CD4-positive, alpha-beta T cell treated with Interleukin-6 at 100 ng/mL for 8 hours (primary cell): ENCODE results near the gene ATXN7L1.
"Not testable (repeated sequence)": the region's sequence is repeated elsewhere in the genome, so short reads cannot be mapped to it uniquely, and the experiment has no call there.

Experiments used
- DNase-seq: peaks from one replicate; pipeline ENCODE4 v3.0.0-alpha.2; 2020; ENCODE audit warnings: mixed read lengths, low spot score

ATXN7L1 gene

GRCh38 chr7:105744258-105744657 lies 132.1 kb downstream of the ATXN7L1 start:
- no peak for DNase-seq

GRCh38 chr7:105743351-105744090 lies 132.9 kb downstream of the ATXN7L1 start:
- DNase-seq = no peak

- DNase-seq = no peak
Observed at GRCh38 chr7:105742787-105743186, 133.6 kb downstream of the ATXN7L1 start.

DNA sequence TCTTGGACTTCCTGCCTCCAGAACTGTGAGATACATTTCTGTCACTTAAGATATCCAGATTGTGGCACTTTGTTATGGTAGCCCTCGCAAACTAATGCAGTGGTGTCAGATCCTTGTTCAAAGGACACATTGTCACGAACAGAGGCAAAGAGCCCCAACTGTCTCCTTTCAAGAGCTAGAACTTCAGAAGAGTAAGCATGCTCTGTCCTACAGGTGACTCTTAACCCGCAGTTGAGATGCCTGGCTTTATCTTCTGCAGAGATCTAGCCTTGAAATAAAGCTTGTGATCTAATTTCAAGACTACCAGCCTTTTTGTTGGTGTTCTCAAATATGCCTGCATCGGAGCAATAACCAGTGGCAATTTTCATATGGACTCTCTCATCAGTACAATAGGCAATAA lies 134.4 kb downstream of the ATXN7L1 start:
- no peak for DNase-seq

DNA sequence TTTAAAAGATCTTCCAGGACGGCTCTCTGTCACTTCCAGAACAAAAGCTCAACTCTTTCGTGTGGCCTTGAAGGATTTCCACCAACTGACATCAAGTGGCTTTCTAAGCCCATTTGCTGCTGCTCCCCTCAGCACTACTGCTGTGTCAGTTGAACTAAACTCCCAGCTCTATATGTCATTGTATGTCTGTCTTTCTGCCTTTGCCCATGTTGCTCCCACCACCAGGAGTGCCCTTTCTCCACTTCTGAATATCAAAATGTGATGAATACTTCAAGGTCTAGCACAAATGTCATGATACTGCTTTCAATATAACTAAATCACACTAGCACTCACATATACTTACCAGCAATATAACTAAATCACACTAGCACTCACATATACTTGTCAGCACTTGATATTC lies 138.3 kb downstream of the ATXN7L1 start:
- no peak for DNase-seq

DNA sequence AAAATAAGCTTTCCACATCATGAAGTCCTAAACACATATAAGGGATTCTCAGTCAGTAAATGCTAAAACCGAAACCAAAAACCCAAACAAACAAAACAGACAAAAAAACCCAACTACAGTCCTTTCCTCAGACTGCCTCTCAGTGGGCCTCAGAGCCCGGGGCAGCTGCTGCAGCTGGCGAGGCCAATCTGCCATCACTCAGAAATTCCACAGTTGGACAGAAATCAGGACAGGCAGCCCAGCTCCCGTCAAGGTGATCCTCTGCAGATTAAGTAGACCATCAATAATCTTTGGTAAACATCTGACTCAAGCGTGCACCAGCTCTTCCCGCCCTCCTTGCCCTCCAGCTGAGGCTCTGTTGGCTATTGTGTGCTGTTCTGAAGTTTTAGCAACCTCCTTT lies 142.2 kb downstream of the ATXN7L1 start:
- no peak for DNase-seq

- DNase-seq = no peak
Observed at GRCh38 chr7:105731042-105731441, 145.4 kb downstream of the ATXN7L1 start.

GRCh38 chr7:105728028-105728427 lies 148.4 kb downstream of the ATXN7L1 start:
- DNase-seq = no peak

GRCh38 chr7:105724688-105725087 lies 151.7 kb downstream of the ATXN7L1 start:
- no peak for DNase-seq

GRCh38 chr7:105723572-105723971 lies 152.8 kb downstream of the ATXN7L1 start:
- DNase-seq = no peak

GRCh38 chr7:105721571-105722104 lies 154.8 kb downstream of the ATXN7L1 start:
- DNase-seq = no peak

DNA sequence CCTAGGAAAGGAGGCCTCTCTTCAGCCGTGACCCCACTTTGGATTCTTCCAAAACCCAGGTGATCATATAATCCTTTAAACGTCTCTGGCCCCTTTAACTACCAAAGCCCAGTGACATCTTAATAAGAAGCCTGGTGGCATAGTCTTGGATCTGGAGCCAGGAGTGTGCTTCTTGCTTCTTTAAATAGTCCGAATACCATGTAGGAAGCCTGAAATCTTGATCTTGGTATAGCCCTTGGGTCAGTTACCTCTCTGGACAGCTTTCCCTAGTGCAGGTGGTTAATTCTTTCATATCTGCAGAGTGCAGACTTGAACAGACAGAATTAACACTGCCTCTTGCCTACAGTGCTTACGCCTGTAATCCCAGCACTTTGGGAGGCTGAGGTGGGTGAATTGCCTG lies 156.5 kb downstream of the ATXN7L1 start:
- no peak for DNase-seq

DNA sequence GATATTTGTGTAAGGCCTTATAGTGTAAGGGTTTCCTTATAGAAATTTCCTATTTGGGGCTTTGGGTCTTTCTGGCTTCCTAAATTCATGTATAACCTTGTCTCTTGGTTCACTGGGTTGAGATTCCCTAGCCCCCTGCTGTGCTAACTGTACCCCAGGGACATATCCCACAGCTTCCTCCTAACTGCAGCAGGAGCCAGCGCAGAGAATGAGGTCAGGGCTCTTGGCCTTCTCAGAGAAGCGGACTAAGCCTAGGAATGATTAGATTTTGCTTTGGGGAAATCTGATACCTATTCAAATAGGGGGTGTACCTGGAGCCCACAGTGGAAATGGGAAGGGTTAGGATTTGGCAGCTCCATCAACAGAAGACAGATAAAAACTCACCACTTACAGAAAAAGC lies 157.0 kb downstream of the ATXN7L1 start:
- DNase-seq = no peak

DNA sequence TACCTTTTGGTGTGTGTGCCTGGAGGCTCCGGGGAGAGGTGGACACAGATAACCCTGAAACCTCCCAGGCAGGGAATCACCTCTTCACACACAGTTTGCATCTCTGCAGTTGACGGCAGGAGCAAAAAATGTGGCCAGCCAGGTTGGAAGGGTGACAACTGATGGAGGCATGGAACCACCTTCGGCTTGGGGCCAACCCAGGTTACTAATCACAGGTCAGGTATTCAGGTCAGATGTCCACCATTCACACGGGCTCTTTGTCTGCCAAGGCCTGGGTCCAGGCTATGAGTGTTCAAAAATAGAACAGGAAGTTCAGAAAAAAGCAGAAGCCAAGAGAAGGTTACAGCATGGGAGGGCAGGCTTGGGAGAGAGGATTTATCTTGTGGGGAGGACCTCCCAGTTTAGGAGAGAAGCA lies 157.9 kb downstream of the ATXN7L1 start:
- no peak for DNase-seq

DNA sequence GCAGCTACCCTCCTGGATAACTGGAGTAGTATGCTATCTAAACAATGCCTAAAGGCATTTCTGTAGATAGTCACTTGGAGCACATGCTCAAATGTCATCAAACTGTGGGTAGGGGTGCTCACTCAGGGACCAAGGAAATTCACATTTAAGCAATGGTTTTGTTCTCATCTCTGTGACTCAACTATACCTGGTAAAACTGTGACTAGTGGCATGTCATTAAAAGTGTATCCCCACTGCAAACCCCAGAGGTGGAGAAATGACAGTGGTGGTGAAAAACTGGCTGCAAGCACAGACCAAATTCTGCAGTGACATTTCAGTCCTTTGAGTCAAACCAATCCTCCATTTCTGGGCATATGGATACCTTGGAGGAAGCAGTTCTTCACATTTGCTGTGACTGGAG lies 160.9 kb downstream of the ATXN7L1 start:
- no peak for DNase-seq

DNA sequence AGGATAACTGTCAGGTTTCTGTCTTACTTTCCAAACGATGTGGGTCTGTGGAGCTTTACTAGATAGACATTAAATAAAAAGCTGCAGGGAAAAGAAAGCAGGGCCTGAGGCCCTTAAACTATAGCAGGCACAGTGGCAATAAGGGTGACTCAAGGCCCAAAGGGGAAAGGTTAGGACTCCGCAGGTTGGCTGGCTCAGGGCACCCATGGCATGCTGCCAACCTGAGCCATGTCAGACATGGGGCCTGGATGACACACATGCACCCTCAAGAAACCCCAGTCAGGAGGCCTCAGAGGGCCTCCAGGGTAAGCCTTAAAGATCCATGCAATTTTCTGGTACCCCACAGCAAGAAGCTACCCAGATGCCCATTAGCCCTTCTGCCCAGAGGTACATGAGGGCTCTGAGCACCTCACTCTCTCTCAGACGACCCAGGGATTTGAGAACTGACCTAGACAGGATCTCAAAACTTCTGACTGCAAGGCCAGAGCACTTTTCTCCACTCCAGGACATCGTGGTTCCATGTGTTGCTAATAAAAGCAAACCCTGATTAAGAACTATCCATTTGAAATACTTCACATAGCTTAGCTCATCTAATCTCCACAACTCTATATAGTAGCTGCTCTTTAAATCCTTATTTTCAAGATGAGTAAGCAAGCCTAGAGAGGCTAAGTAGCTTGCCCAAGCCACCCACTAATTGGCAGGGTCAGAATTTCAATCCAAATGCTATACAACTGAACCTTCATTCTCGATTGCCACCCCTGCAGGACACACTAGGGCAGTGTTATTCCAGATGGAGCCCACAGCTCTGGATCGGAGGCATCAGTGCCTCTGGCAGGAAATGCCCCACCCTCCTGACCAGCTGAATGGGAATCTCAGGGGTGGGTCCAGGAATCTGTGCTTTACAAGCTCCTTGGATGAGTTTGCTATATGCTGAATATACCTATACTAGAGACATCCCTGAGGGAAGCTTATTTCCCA lies 162.6 kb downstream of the ATXN7L1 start:
- no peak for DNase-seq

GRCh38 chr7:105712877-105713276 lies 163.5 kb downstream of the ATXN7L1 start:
- DNase-seq = no peak

DNA sequence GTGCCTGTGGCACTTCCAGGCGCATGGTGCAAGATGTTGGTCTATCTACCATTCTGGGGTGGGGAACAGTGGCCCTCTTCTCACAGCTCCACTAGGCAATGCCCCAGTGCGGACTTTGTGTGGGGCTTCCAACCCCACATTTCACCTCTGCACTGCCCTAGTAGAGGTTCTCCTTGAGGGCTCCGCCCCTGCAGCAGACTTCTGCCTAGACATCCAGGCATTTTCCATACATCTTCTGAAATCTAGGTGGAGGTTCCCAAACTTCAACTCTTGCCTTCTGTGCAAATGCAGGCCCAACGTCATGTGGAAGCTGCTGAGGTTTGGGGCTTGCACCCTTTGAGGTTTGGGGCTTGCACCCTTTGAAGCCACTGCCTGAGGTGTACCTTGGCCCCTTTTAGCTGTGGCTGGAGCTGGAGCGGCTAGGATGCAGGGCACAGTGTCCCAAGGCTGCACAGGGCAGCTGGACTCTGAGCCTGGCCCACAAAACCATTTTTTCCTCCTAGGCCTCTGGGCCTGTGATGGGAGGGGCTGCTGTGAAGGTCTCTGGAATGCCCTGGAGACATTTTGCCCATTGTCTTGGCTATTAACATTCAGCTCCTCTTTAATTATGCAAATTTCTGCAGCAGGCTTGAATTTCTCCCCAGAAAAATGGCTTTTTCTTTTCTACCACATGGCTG lies 164.5 kb downstream of the ATXN7L1 start:
- DNase-seq = no peak

DNA sequence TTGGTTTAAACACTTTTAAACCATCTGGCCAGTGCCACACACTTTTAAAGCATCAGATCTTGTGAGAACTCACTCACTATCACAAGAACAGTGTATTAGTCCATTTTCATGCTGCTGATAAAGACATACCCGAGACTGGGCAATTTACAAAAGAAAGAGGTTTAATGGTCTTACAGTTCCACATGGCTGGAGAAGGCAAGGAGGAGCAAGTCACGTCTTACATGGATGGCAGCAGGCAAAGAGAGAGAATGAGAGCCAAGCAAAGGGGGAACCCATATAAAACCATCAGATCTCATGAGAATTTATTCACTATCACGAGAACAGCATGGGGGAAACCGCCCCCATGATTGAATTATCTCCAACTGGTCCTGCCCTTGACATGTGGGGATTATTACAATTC lies 165.7 kb downstream of the ATXN7L1 start:
- not testable (repeated sequence) for DNase-seq

DNA sequence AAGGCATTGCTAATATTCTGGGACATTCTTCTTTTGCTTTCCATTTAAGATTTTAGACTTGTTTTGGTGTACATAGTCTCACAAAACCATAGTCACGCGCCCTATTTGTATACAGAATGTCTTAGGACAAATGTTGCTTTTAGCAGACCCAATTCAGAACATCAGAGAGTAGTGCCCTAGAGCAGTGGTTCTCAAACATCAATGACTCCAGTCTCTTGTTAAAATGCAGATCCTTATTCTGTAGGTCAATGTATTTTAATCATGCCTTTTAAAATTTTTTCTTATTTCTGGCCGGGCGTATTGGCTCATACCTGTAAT lies 167.7 kb downstream of the ATXN7L1 start:
- no peak for DNase-seq

GRCh38 chr7:105707967-105708762 lies 168.2 kb downstream of the ATXN7L1 start:
- peak; percentile 25 for DNase-seq

- DNase-seq = no peak
Observed at GRCh38 chr7:105707381-105707780, 169.0 kb downstream of the ATXN7L1 start.
